Measurements from ENCODE around the gene SLC30A3.

The SLC30A3 gene

DNA sequence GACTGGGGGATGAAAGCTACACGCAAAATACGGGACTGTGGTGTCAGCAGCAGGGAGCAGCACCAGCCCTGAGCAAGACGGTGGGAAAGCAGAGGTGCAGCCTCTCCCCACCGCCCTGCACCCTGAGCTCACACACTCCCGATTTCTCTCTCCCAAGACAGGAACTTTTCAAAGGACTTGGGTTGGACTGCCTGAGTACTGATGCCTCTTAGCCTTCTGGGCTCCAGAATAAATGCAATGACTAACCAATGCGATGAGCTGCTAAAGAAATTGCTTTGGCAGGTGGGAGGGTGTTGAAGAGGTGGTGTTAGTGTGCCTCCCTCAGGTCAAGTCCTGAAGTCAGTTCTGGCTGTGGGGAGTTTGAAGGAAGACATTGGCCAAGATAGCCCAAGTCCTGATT is 29.0 kb upstream of the SLC30A3 start:
- Histone ChIP-seq H3K9me3 (ENCODE audit: insufficient read depth, low read length) (no peaks in the 10 kb centered on the region), H3K4me1 (ENCODE audit: low read length) (peaks cover 8% of the 10 kb centered on the region), H3K4me3 (ENCODE audit: low read length) (no peak overlapping the region), H3K79me2 (ENCODE audit: low read length) (no peaks in the 10 kb centered on the region), H3K4me2 (ENCODE audit: low read length) (no peak overlapping the region), H2AFZ (ENCODE audit: low read depth, low read length) (no peak overlapping the region), H3K27me3 (ENCODE audit: low read depth, low read length) (peaks cover 48% of the 10 kb centered on the region), H3K27ac (ENCODE audit: low read length) (no peak overlapping the region), H4K20me1 (ENCODE audit: insufficient read depth, low read length) (no peaks in the 10 kb centered on the region), H3K36me3 (replicated peaks; ENCODE audit: low read depth, low read length) (no peaks in the 10 kb centered on the region), H3K9ac (ENCODE audit: low read length) (no peak overlapping the region)
- no peak for TF ChIP-seq EZH2phosphoT487 (IDR thresholded peaks at IDR 0.05; ENCODE audit: low read depth)
- TF ChIP-seq, protein P1, sequence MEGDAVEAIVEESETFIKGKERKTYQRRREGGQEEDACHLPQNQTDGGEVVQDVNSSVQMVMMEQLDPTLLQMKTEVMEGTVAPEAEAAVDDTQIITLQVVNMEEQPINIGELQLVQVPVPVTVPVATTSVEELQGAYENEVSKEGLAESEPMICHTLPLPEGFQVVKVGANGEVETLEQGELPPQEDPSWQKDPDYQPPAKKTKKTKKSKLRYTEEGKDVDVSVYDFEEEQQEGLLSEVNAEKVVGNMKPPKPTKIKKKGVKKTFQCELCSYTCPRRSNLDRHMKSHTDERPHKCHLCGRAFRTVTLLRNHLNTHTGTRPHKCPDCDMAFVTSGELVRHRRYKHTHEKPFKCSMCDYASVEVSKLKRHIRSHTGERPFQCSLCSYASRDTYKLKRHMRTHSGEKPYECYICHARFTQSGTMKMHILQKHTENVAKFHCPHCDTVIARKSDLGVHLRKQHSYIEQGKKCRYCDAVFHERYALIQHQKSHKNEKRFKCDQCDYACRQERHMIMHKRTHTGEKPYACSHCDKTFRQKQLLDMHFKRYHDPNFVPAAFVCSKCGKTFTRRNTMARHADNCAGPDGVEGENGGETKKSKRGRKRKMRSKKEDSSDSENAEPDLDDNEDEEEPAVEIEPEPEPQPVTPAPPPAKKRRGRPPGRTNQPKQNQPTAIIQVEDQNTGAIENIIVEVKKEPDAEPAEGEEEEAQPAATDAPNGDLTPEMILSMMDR (IDR thresholded peaks at IDR 0.05; ENCODE audit: low read depth, low read length) = peak; percentile 34

DNA sequence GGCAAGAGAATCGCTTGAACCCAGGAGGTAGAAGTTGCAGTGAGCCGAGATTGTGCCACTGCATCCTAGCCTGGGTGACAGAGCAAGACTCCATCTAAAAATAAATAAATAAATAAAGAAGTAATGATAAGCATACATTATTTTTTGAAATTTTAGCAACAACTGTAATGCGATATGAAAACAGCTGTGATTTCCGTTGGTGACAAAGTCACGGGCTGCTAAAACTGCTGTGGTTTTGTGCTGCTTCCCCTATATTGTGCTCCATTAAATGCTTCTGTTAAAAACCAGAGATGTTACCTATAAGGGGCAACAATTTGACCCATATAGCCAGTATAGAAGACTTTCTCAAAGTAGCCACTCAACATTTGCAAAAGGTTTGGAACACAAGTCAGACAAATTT is 27.7 kb upstream of the SLC30A3 start:
- Histone ChIP-seq H3K36me3 (replicated peaks; ENCODE audit: low read depth, low read length) (no peaks in the 10 kb centered on the region), H3K27me3 (ENCODE audit: low read depth, low read length) (peaks cover 42% of the 10 kb centered on the region), H2AFZ (ENCODE audit: low read depth, low read length) (no peak overlapping the region), H3K4me3 (ENCODE audit: low read length) (no peak overlapping the region), H3K4me2 (ENCODE audit: low read length) (no peak overlapping the region), H3K4me1 (ENCODE audit: low read length) (peaks cover 8% of the 10 kb centered on the region), H3K79me2 (ENCODE audit: low read length) (no peaks in the 10 kb centered on the region), H3K9ac (ENCODE audit: low read length) (no peak overlapping the region), H3K9me3 (ENCODE audit: insufficient read depth, low read length) (no peaks in the 10 kb centered on the region), H4K20me1 (ENCODE audit: insufficient read depth, low read length) (no peaks in the 10 kb centered on the region), H3K27ac (ENCODE audit: low read length) (no peak overlapping the region)
- no peak for TF ChIP-seq EZH2phosphoT487 (IDR thresholded peaks at IDR 0.05; ENCODE audit: low read depth)
- TF ChIP-seq, protein P1 (IDR thresholded peaks at IDR 0.05; ENCODE audit: low read depth, low read length) = no peak

DNA sequence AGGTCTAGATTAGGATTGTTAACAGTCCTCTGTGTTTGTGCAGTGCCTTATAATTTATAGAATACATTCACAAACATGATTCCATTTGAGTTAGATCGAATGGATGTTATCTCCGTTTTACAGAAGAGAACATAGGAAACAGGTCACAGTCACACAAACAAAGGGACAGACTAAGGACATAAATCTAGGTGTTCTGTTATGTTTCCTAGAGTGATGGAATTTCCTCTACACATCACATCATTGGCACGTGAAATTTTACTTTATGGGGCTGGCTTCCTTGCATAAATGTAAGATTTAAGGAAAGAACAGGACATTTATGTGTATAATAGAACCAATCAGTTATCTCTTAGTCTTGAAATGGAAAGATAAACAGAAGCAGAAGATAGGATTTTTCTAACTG is 25.8 kb upstream of the SLC30A3 start:
- no peaks in the 10 kb centered on the region for H3K79me2 ChIP-seq (ENCODE audit: low read length)
- H4K20me1 ChIP-seq (ENCODE audit: insufficient read depth, low read length) = no peaks in the 10 kb centered on the region
- no peak overlapping the region for H3K9ac ChIP-seq (ENCODE audit: low read length)
- TF ChIP-seq EZH2phosphoT487 (IDR thresholded peaks at IDR 0.05; ENCODE audit: low read depth) = no peak
- TF ChIP-seq, protein P1 (IDR thresholded peaks at IDR 0.05; ENCODE audit: low read depth, low read length) = no peak
- no peaks in the 10 kb centered on the region for H3K36me3 ChIP-seq (replicated peaks; ENCODE audit: low read depth, low read length)
- peaks cover 42% of the 10 kb centered on the region for H3K27me3 ChIP-seq (ENCODE audit: low read depth, low read length)
- H2AFZ ChIP-seq (ENCODE audit: low read depth, low read length) = no peak overlapping the region
- H3K4me2 ChIP-seq (ENCODE audit: low read length) = no peak overlapping the region
- H3K27ac ChIP-seq (ENCODE audit: low read length) = no peak overlapping the region
- H3K4me3 ChIP-seq (ENCODE audit: low read length) = no peak overlapping the region
- H3K9me3 ChIP-seq (ENCODE audit: insufficient read depth, low read length) = no peaks in the 10 kb centered on the region
- H3K4me1 ChIP-seq (ENCODE audit: low read length) = peaks cover 1% of the 10 kb centered on the region; the same call in 1 of the 2 replicates

DNA sequence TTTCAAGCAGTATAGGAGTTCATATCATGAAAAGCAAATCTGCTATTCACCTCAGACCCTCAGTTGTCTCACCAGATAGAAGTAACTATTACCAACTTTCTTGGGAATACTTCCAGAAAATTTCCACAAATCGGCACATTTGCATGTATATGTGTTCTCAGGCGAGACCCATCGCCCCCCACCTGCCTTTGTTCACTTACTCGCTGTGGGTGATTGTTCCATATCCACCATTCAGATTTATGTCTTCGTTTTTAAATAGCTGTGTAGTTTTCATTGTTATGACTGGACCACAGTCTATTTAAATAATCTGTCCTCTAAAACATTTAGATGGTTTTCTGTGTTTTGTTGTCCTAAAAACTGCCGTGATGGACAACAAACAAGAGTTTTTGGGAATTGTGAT is 22.6 kb upstream of the SLC30A3 start:
- H4K20me1 ChIP-seq (ENCODE audit: insufficient read depth, low read length) = no peaks in the 10 kb centered on the region
- no peaks in the 10 kb centered on the region for H3K36me3 ChIP-seq (replicated peaks; ENCODE audit: low read depth, low read length)
- no peak overlapping the region for H3K27ac ChIP-seq (ENCODE audit: low read length)
- H3K4me2 ChIP-seq (ENCODE audit: low read length) = no peak overlapping the region
- H3K9ac ChIP-seq (ENCODE audit: low read length) = no peak overlapping the region
- no peaks in the 10 kb centered on the region for H3K9me3 ChIP-seq (ENCODE audit: insufficient read depth, low read length)
- H3K4me3 ChIP-seq (ENCODE audit: low read length) = no peak overlapping the region
- peaks cover 20% of the 10 kb centered on the region; the same call in 1 of the 2 replicates for H3K27me3 ChIP-seq (ENCODE audit: low read depth, low read length)
- no peak overlapping the region for H2AFZ ChIP-seq (ENCODE audit: low read depth, low read length)
- H3K4me1 ChIP-seq (ENCODE audit: low read length) = no peaks in the 10 kb centered on the region
- TF ChIP-seq, protein P1 (IDR thresholded peaks at IDR 0.05; ENCODE audit: low read depth, low read length) = no peak
- no peak for TF ChIP-seq EZH2phosphoT487 (IDR thresholded peaks at IDR 0.05; ENCODE audit: low read depth)
- H3K79me2 ChIP-seq (ENCODE audit: low read length) = no peaks in the 10 kb centered on the region

Data from OCI-LY3 (cell line).